ENCODE measurements around the gene RANBP1.
A peak's percentile ranks its signal among the peaks of the same experiment; 100 is the strongest.

Gene RANBP1

DNA sequence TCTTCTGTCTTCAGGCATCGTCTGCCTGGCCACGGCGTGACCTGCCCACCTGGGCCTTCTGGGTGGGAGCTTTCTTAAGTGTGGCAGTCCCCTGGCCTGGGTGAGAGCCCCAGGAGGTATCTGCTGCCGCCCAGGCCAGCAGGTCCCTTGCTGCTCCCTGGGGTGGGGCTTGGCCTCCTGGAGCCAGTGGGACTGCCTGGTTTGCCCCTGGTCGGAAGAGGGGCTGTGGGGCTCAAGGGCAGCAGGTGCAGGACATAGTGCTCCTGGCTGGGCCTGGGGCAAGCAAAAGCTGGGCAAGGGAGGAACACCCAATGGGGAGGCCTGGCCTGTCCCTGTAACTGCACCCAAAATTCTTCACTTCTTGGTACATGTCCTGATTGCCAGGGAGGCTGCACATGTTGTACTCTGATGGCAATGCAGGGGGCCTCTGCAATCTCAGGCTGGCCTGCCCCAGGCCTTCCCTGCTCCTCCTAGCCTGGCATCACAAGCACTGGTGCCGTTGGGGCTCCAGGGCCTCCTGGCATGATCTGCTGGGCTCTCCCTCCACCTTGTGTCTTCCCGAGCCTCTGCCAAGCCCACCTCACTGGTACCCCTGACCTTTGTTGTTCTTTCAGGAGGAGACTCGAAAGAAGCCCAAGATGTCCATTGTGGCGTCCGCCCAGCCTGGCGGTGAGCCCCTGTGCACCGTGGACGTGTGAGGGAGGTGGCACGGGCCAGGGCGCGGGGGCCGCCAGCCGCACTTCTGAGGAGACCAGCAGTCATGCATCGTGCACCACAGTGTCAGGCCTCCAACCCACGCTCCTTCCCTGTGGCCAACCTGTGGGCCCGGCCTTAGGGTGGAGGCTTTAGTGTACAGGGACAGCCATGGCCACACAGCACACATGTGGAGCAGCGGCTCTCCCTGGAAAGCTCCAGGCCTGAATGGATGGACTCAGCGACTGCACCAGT, 6.2 kb upstream of the RANBP1 start:
- DNase-seq = no peak

DNA sequence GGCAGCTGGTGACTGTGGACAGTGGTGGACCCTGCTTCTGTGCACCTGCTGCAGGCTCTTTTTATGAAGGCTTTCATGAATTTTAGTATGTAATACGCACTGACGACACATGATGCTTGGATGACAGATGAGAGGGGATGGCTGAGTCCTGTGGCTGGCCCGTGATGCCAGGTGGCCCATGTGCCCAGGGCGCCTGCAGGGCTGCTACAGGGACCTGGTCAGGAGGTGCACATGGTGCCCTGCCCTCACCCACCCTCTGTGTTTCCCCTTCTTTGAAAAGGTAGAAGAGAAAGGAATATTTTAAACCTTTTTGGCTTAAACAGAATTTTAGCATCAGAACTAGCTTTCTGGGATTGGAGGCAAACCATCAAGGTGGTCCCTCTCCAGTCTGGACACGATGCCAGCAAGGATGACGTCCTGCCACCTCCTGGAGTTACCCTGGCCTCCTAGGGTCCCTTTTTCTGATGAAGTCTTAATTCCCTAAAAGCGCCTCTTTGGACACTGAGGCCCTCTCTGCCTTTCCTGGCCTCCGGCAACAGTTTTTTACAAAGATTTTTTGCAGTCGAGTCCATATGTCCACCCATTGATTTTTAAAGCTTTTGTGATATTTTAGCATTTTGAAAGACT, 5.4 kb upstream of the RANBP1 start:
- DNase-seq = no peak

DNA sequence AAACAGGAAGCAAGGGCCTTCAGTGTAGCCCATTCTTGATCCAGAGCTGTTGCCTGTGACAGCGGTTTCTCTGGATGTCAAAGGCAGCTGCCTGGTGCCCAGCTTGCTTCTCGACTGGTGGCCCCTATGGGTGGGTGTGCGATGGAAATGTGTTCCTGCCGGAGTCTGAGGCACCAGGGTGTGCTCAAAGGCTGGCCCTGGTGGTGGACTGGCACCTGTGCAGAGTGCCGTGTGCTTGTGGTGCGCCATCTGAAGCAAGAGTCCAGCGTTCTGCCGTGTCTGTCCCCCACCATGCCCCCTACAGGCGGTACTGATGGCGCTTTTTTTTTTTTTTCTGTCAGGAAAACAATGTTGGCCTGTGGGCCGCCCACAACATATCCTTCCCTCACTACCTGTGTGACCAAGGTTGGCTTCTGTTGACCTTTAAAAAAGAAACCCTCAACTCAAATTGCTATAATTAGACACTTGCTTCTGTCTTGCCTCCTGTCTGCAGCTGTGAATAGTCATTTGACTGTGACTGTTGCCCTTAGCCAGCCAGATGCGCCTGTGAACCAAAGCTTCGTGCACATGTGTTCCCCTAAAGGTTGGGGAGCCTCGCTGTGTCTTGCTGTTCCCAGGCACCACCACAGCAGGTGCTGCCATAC, 4.7 kb upstream of the RANBP1 start:
- no peak for DNase-seq

DNA sequence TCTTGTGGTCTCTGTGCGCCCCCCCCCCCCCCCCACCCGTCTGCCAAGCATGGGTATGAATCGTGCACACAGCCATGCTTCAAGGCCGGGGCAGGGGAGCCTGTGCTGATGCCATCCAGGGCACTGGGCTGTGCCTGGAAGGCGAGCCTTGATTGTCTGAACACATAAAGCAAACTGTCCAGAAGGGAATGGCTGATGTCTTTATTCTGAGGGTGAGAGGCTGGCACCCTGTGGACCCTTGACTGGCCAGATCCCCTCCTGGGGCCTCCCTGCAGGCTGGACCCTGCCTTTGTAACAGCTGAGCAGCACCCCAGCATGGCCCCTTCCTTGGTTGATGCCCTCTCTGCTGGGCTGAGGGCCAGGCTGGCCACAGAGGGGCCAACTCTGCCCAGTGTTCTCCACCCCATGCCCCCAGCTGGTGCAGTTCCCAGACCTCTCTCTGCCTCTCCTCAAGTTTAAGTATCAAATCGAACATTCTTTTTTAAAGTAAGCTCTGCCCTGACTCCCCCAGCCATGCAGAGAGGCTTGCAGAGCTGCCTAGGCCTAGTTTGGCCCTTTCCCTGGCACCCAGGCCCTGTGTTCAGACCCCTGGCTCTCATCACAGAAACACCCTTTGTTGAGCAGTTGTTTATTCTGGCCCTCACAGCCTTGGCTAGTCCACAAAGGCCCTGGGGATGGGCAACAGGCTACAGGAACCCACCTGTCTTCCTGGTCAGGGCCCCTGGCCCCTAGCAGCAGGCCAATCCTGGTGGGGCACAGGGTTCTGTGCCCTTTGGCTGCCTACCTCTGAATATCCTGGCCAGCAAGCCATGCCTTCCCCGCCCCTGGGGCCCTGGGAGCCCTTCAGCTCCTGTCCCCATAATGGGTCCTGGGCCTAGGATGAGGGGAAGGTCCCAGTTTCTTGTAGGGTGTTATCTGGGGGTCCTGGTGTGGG, 3.9 kb upstream of the RANBP1 start:
- DNase-seq = no peak

DNA sequence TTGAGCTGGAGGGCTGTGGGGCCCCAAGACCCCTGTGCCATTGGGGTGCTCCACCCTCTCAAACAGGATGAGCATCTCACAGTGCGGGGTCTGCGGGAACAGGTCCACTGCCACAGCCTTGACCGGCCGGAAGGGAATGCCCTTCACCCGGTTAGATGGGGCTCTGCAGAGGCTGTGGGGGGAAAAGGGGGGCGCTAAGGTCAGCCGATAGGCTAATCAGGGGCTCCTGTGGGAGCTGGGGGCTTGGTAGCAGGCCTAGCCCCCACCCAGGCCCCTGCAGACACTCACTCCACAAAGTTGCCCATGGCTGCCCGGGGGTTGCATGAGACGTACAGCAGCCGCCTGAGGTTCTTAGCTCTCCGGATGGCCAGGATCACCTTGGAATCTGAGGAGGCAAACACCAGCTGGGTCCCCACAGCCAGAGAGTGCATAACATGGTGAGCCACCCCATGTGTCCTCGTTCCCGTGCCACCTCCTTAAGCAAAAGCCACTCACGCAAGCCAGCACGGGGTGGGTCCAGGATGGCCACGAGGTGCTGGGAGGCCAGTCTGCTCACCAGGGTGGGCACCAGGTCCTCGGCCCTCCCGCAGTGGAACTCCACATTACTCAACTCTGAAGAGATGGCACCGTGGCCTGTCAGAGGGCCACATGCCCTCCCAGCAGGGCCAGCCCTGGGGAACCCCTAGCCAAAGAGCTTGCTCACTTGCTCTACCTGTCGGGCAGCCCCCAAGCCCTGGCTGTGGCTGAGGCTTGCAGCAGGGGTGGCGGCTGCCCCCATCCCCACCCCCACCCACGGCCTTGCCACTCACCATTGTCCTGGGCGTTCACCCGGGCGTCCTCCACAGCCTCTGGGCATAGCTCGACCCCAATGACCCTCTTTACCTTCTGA, 3.0 kb upstream of the RANBP1 start:
- no peak for DNase-seq

DNA sequence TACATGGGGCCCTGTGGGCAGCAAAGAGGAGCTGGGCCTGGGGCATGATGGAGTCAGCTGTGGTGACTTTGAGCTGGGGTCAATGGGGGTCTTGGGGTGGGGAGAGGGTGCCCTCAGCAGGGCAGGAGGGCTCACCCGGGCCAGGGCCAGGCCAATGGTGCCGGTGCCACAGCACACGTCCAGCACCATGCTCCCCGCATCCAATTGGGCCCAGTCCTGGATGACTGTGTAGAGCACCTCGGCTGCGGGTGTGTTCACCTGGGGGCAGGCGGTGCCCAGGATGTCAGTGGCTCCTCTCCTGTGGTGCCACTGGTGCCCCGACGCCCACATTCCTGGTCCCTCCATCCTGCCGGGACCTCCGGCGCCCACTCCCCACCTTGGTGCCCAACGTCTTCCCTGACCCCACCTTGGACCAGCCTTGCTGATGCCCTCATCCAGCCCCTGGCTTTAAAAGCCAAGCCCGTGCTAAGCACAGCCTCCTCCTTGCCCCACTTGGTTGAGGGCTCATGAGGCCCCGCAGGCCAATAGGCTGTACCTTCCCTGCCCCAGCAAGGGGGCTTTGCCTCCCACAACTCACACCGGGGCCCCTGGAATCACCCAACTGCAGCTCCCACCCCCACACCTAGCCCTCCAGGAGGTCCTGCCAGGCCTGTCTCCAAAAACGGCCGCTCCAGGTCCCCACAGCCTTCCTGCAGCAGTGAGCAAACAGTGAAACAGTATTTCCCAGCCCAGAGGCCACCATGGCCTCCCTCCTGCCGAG, 2.2 kb upstream of the RANBP1 start:
- no peak for DNase-seq

DNA sequence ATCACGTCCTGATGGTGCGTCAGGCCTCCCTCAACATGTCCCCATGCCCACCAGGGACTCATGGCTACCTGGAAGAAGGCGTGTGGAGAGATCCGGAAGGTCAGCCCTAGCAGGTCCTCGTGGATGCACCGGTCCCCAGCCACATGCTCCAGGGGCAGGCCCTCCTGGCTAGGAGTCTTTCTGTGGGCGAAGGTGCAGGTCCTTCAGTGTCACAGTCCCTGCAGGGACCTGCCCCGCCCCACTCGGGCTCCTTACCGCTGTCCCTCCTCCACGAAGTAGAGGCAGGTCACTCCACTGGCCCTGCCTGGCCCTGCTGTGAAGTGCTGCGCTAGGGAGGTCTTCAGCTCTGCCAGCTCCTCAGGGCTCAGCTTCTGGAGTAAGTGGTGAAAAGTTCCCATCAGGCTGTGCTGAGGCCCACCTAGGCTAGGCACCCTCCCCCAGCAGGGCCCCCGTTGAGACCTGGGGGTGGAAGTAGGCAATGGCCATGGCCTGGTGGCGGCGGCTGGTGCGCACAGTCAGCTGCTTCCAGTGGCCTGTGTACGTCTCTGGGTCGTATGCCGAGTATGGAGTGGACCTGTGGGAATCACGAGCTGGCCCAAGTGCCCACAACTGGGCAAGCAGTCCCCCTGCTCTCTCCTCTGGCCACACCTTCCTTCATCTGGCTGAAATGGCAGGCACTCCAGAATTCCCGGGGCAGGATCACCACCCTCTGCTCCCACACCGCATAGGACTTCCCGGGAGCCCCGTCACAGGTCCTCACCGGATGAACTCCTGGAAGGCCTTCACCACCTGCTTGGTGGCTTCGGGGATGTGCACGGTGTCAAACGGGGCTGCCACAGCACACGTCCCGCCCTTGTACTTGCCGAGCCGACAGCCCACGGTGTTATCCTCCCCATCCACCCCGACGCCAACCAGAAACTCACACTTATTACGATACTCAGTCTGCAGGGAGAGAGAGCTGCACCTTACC, 1.1 kb upstream of the RANBP1 start:
- no peak for DNase-seq

DNA sequence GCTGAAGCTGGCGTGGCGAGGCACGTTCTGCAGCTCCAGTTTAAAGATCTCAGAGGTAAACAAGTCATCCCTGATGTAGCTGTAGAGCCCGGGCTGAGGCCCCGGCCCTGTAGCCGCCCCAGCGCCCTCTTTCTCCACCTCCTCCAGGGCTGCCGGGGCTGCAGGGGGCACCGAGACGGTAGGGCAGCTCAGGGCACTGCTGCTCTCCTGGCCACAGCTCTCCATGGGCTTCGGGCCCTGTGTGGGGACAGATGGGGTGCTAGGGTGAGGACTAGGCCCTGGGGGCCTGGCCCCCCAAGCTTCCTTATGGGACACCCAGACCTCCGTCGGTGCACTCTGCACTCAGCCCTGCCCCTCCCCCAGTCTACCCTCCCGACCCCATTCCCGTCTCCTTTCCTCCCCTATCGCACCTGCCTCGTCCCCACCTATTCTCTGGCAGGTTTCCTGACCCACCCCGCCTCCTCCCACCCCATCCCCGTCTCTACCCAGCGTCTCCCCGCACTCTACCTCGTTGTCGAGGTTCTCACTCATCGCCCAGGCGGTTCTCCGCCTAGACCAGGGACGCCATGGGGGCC, 559 bp downstream of the RANBP1 start:
- DNase-seq = no peak

DNA sequence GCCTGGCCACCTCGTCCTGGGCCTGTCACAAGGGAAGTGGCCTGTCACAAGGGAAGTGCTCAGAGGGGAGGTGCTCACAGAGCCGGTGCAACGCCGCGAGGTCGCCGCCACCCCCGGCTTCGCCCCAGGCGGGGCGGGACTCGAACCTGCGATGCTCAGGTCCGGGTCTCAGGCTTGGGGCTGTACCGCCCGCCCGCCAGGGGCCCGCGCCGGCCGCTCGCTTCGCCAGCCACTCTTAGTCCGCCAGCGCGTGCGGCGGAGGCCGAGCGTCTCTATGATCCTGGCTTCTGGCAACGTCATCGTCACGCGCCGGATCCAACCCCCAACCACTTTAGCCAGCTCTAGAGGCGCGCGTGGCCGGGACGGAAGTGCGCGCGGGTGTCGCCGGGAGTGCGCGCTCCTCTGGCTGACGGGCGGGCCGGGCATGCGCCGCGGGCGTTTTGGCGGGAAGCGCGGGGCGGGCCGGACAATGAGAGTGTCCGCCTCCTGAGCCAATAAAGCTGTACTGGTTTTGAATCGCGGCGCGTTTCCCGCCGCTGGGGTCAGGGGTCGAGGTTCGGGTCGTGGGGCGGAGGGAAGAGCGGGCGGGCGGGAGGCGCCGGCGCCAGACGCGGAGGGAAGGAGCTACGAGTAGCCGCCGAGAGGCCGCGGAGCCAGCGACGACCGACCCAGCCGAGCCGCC, 1.2 kb downstream of the RANBP1 start, which contains the start of gene TRMT2A:
Gene TRMT2A (minus strand): TSS at position 276 of the 682 bp plus-strand sequence. CDS start 320 bp downstream, outside the sequence.
- DNase-seq = peak; percentile 88

DNA sequence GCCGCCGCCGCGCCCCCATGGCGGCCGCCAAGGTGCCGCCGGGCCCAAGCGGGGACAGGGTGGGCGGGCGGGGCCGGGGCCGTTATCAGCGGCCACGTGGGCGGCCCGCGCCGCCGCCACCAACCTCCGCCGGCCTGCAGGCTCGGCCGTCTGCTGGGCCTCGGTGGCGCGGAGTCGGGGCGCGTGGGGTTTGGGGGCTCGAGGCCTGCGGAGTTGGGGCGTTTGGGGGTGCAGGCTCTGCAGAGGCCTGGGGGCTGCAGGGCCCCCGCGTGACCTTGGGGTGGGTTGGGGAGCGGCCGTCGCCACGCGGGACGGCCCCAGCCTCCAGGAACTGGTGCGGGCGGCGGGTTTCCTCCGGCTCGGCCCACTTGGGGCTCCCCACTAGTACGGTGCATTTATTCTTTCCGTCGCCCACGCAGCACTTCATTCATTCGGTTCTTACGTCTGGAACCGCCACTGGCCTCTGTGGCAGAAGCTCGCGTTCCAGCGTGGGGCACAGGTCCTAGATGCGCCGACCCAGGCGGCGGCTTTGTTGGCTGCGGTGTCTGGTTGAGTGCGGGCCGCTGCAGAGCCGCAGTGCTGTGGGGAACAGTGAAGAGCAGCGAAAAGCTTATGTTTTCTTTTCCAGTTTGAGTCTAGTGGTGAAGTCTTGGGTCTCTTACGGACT, 1.9 kb downstream of the RANBP1 start:
- no peak for DNase-seq

DNA sequence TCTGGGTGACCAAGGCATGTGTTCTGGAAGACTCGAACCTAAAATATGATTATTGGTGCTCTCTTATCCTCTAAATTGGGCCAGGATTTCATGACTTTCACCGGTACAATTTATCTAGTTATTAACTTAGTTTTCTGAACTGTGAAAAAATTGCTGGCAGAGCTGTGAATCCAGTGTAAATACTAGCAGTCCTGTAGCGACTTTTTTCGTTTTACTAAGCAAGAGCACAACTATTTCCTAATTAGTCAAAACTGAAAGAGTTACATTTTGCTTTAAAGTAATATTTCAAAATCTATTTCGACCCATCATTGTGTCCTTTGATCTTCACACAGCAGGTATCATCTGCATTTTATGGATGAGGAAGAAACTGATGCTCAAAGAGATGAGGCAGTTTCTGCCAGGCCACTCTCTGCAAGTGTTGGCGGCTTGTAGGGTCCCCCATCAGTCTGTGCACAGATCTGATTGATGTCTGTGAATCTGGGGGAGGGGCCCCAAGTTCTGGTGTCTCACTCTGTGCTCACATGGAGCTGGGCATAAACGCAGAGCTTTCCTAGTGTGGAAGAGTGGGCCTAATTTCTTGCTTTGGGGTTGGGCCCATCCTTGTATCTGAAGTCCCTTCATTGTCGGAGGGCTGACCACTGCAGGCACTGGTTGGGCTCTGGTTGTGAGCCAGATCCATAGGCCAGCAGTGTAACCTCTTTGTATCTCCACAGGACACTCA, 2.6 kb downstream of the RANBP1 start:
- DNase-seq = no peak

DNA sequence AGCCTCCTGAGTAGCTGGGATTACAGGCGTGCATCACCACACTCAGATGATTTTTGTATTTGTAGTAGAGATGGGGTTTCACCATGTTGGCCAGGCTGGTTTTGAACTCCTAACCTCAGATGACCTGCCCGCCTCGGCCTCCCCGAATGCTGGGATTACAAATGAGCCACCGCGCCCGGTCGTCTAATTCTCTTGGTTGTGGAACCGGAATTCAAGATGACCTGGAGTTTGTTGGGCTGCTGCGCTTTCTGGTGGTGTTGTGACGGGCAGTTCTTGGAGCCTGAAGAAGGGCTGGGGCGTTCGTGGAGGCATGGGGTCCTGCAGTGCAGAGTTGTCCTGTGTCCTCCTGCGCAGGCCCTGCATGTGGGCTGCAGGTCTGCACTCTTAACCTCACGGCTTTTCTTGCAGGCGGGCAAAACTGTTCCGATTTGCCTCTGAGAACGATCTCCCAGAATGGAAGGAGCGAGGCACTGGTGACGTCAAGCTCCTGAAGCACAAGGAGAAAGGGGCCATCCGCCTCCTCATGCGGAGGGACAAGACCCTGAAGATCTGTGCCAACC, 6.0 kb downstream of the RANBP1 start:
- DNase-seq = no peak

DNA sequence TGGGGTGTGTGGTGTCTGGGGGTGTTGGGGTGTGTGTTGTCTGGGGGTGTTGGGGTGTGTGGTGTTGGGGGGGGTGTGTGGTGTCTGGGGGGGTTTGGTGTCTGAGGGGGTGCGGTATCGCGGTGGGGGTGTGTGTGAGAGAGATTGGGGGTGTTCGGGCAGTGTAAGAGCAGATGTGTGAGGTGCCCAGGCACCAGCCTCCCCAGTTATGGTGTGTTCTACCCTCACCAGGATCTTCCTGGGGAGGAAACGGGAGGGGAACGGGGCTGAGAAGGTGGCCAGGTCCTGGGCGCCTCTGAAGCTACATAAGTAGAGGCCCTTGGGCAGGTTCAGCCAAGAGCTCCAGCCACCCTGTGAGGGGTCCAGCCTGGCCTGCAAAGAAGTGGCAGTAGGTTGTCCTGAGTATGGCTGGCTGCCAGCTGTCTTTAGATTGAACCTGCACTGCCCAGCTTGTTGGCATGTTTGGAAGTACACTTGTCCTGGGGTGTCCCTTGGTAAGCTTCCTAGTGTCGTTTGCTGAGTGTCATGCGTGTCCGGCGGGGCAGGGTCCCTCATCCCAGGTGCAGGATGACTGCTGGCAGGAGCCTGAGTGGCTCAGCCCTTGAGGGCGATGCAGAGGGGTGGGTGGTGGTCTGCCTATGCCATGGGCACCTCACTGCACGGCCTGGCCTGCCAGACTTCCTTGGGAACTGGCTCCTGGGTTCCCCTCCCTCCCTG, 7.6 kb downstream of the RANBP1 start:
- no peak for DNase-seq

DNA sequence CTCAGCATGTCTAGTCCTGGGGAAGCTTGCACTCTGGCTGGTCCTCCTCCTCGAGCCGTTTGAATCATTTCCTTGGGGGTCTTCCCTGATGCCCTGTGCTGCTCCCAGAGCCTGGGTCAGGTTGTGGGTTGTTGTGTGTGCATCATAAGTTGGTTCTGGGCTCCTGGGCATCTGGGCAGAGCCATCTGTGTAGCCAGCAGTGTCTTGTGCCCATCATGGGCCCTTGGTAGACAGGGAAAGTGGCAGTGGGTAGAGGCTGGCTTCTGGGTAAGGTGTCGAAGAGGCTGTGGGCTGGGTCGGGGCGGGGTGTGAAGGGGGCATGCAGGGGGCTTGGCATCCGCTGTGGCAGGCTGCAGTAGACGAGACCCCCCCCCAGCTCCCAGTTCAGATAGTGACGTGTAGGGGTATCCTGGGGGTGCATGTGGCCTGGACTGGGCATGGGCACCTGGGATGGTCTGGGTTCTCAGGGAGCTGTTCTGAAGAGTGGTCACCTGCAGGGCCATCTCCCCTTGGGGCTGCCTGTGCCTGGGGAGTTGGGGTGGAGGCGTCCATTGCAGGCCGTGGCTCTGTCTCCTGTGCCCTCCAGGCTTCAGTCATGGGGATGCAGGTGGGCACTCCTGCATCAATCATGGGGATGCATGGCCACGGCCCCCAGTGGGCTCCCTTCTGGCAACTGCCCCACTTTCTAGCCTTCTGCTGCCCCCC, 8.3 kb downstream of the RANBP1 start:
- no peak for DNase-seq

All from RPMI8226 (cell line).